ENCODE measurements around the gene MKKS.
"Not testable (repeated sequence)": the region's sequence is repeated elsewhere in the genome, so short reads cannot be mapped to it uniquely, and the experiment has no call there.

MKKS gene

GRCh38 chr20:10448270-10449156, 14.5 kb upstream of the MKKS start:
- peak; percentile 66 for DNase-seq (ENCODE audit: low read depth)

DNA sequence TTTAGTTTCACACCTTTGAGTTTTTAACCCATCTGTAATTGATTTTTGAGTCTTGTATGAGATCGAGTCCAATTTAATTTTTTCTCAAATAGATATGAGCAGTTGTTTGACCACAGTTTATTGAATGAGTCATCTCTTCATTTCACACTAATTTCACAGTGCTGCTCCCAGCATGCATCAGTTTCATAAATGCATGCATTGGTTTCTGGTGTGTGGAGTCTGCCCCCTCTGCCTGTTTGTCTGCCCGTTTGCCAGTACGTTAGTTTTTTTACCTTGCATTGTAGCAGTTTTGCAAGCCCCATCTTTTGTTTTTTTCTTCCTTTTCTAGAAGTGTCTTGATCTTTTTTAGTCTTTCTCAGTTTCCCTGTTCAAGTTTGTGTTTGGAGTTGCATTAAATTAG, 13.0 kb upstream of the MKKS start:
- DNase-seq (ENCODE audit: low read depth), result peak; percentile 85

GRCh38 chr20:10445758-10446157, 11.7 kb upstream of the MKKS start:
- no peak for DNase-seq (ENCODE audit: low read depth)

- DNase-seq (ENCODE audit: low read depth), result no peak
Observed at GRCh38 chr20:10443936-10444335, 9.9 kb upstream of the MKKS start.

DNA sequence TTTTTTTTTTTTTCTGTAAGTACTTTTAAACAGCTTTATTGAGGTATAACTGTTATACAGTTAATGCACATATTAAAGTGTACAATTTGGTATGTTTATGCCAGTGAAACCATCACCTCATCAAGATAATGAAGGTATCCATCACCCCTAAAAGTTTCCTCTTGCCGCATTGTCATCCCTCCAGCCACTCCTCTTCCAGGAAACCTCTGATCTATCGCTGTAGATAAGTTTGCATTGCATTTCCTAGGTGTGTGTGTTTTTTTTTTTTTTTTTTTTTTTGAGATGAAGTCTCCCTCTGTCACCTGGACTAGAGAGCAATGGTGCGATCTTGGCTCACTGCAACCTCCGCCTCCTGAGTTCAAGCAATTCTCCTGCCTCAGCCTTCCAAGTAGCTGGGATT, 4.2 kb upstream of the MKKS start:
- no peak for DNase-seq (ENCODE audit: low read depth)

DNA sequence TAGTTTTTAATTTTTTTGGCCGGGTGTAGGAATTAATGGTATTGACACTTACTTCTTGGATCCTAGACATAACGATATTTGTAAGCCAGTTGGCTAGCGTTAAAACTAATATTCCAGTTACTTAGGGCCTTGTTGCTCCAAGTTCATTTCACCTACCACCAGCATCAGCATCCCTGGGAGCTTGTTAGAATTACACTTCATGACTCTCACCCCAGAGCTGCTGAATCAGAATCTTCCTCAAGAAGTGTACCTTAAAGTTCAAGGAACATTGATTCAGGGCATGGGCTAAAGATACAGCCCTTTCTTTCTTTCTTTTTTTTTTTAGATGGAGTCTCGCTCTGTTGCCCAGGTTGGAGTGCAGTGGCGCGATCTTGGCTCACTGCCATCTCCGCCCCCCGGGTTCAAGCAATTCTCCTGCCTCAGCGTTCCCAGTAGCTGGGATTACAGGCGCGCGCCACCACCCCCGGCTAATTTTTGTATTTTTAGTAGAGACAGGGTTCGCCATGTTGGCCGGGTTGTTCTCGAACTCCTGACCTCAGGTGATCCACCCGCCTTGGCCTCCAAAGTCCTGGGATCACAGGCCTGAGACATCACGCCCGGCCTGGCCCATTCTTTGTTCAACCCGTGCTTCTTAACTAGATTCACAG, 2.2 kb upstream of the MKKS start:
- DNase-seq (ENCODE audit: low read depth), result no peak

- peak; percentile 95 for DNase-seq (ENCODE audit: low read depth)
Observed at GRCh38 chr20:10434832-10435812, 1.1 kb upstream of the MKKS start, which contains the start of gene SLX4IP. Gene SLX4IP (plus strand): TSS chr20:10435305. CDS start chr20:10458205, 22,900 bp downstream.

DNA sequence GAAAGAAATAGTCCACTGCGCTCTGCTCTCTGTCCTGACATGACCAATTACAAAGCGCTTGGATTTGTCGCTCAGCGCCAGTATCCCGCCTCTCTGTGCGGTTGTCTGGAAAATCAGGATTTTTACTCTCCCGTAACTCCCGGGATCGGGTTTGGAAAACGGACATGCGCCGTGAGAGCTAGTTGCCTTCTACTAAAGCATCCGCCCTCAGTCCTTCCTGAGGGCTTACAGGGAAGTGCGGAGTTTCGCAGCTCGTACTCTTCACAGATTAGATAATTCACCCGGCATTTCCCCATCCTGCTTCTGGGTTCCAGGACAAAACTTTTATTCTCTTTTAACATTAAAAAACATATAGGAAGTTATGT, 427 bp upstream of the MKKS start:
- DNase-seq (ENCODE audit: low read depth), result peak; percentile 100

DNA sequence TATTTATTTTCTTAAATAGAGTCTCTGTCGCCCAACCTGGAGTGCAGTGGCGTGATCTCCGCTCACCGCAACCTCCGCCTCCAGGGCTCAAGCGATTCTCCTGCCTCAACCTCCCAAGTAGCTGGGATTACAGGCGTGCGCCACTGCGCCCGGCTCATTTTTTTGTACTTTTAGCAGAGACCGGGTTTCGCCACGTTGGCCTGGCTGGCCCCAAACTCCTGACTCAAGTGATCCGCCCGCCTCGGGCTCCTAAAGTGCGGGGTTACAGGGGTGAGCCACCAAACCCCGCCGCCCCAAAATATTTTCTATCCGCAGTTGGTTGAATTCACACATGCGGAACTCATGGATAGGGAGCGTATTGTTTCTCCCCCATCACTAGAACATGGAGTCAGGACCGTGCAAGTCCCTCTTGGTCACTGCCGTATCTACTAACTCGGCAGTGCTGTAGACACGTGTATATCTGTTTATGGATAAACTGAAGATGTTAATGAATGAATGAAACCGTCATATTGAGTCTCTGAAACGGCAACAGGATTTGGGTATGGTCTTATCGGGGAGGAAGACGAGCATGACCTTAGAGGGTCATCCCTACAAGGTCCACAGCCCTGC, 904 bp downstream of the MKKS start:
- peak; percentile 22 for DNase-seq (ENCODE audit: low read depth)

GRCh38 chr20:10432079-10432478, 1.9 kb downstream of the MKKS start:
- DNase-seq (ENCODE audit: low read depth), result peak; percentile 50

- no peak for DNase-seq (ENCODE audit: low read depth)
Observed at GRCh38 chr20:10430704-10431103, 3.3 kb downstream of the MKKS start.

- peak; percentile 49 for DNase-seq (ENCODE audit: low read depth)
Observed at GRCh38 chr20:10430000-10430466, 4.0 kb downstream of the MKKS start.

- DNase-seq (ENCODE audit: low read depth), result no peak
Observed at GRCh38 chr20:10429443-10429981, 4.5 kb downstream of the MKKS start.

DNA sequence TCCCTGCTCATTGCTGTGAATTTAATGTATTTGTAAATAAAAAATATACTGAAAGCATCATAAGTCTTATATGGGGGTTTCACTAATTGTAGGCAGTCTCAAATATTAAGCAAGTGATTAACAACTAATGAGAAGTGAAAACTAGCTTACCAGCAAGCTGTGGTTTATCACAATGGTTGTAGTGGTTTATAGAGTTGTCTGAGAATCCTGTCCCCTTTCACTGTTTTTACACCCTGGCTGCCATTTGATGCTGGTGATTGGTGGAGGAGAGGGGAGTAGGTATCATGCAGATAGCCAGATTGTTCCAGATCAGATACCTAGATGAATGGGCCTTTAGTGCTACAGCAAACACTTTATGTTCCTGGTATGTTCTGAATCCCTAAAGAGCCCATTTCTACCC, 6.0 kb downstream of the MKKS start:
- DNase-seq (ENCODE audit: low read depth), result no peak

- DNase-seq (ENCODE audit: low read depth), result peak; percentile 66
Observed at GRCh38 chr20:10427060-10427692, 6.8 kb downstream of the MKKS start.

GRCh38 chr20:10423735-10424134, 10.3 kb downstream of the MKKS start:
- no peak for DNase-seq (ENCODE audit: low read depth)

DNA sequence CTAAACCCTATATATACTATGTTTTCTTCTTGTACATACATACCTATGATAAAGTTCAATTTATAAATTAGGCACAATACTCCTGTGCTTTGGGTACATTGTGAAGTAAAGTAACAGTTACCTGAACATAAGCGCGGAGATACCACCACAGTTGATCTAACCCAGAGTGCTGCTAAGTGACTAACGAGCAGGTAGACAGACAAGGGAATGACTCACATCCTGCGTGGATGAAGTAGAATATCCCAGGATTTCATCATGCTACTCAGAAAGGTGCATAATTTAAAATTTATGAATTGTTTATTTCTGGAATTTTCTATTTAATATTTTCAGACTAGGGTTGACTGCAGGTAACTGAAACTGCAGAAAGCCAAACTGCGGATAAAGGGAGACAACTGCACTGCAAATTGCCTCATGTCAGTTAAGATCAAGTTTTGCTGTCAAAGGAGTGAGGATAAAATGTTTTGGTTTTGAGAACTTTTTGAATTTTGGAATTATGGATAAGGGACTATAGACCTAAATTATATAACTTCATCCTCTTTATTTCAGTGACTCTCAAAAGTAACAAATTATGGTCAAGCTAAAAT, 14.4 kb downstream of the MKKS start:
- DNase-seq (ENCODE audit: low read depth), result peak; percentile 63

GRCh38 chr20:10417218-10417617, 16.8 kb downstream of the MKKS start:
- DNase-seq (ENCODE audit: low read depth), result not testable (repeated sequence)

DNA sequence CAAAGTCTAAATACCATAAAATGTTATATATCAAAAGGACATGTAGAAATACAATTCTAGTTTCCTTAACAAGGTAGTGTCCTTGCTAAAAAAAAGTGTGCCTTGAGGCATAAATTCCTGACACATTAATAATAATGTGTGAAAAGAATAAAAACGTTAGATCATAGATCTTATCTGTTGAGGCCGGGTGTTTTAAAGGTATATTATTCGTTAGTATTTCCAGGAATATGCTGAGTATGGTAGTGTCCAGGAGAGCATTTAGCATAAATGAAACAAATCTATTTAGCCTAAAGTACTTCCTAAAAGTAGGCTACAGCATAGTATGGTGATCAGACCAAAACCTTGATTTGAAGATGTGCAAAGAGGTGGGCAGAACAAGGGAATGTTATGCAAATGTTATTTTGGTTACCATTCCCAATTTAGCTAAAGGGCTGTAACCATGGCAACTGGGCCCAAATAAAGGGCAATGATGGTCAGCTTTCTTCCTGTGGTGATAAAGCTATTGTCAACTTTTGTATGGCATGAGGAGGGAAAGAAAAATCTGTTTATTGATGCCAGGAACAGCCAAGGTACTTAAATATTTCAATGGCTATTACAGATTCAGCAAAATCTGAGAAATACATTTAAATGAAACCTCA, 18.9 kb downstream of the MKKS start:
- no peak for DNase-seq (ENCODE audit: low read depth)
